ENCODE measurements around the gene ZACN. TPM values are rescaled to one million over a fixed set of nuclear protein-coding genes. Genes with fewer than 3 reads are reported as not detected.

ZACN gene
- polyA plus RNA-seq, 1 experiment: 0.05 TPM

DNA sequence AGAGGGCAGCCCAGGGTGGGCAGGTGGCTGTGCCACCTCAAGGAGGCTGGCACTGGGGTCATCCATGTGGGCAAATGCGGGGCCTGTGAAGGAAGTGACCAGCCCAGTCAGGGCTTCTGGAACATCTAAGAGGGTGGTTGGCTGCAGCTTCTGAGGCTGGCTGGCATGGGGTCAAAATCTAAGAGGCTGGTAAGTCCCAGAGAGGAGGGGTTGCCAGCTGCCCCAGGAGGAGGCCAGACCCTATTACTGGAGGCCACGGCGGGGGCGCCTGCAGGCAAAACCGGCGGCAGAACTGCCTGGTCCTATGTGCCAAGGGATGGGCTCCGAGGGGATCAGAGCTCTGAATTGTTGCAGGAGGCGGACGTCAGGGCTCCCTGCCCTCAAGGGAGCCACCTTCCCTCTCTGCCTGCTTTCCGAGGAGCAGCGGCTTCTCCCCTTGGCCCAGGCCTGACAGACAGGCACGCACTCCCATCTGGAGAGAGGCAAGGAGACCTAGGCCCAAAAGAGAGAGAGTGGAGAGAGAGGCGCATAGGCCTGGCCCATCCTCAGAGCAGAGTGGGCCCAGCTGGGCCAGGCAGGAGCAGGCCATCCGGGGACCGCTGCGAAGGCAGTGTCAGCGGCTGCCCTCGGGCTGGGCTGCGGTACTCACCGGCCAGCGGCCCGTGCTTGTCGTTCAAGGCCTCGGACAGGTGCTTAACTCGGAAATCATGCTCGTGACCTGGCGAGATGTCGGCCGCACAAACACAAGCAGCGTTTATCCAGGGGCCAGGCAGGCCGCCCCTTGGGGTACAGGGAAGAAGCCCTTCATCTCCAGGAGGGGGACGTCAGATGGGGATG, 10.9 kb downstream of the ZACN start:
- ChIA-PET CTCF (interaction anchor here (1.2 kb wide), 1 partner anchor 9 kb away, joined by 3 read pairs; no protein-coding TSS in a partner anchor), POLR2A (no interaction called here)
- DNase-seq (ENCODE audit: low read depth): no peak
- Histone ChIP-seq H3K27me3 (ENCODE audit: control insufficient read depth, insufficient read depth, low read length) (no peaks in the 10 kb centered on the region), H3K36me3 (ENCODE audit: control insufficient read depth, insufficient read depth, low read length) (peaks cover 67% of the 10 kb centered on the region), H3K4me3 (ENCODE audit: low read depth, low read length) (no peak overlapping the region)
- TF ChIP-seq, protein P1, sequence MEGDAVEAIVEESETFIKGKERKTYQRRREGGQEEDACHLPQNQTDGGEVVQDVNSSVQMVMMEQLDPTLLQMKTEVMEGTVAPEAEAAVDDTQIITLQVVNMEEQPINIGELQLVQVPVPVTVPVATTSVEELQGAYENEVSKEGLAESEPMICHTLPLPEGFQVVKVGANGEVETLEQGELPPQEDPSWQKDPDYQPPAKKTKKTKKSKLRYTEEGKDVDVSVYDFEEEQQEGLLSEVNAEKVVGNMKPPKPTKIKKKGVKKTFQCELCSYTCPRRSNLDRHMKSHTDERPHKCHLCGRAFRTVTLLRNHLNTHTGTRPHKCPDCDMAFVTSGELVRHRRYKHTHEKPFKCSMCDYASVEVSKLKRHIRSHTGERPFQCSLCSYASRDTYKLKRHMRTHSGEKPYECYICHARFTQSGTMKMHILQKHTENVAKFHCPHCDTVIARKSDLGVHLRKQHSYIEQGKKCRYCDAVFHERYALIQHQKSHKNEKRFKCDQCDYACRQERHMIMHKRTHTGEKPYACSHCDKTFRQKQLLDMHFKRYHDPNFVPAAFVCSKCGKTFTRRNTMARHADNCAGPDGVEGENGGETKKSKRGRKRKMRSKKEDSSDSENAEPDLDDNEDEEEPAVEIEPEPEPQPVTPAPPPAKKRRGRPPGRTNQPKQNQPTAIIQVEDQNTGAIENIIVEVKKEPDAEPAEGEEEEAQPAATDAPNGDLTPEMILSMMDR (IDR thresholded peaks at IDR 0.05; ENCODE audit: insufficient read depth, low read depth, low read length): no peak

GRCh38 chr17:76090517-76091129, 11.6 kb downstream of the ZACN start:
- no peaks in the 10 kb centered on the region for H3K27me3 ChIP-seq (ENCODE audit: control insufficient read depth, insufficient read depth, low read length)
- DNase-seq (ENCODE audit: low read depth): no peak
- ChIA-PET POLR2A (no interaction called here), CTCF (no interaction called here)
- H3K4me3 ChIP-seq (ENCODE audit: low read depth, low read length): no peak overlapping the region
- H3K36me3 ChIP-seq (ENCODE audit: control insufficient read depth, insufficient read depth, low read length): peaks cover 61% of the 10 kb centered on the region
- TF ChIP-seq, protein P1 (IDR thresholded peaks at IDR 0.05; ENCODE audit: insufficient read depth, low read depth, low read length): no peak

DNA sequence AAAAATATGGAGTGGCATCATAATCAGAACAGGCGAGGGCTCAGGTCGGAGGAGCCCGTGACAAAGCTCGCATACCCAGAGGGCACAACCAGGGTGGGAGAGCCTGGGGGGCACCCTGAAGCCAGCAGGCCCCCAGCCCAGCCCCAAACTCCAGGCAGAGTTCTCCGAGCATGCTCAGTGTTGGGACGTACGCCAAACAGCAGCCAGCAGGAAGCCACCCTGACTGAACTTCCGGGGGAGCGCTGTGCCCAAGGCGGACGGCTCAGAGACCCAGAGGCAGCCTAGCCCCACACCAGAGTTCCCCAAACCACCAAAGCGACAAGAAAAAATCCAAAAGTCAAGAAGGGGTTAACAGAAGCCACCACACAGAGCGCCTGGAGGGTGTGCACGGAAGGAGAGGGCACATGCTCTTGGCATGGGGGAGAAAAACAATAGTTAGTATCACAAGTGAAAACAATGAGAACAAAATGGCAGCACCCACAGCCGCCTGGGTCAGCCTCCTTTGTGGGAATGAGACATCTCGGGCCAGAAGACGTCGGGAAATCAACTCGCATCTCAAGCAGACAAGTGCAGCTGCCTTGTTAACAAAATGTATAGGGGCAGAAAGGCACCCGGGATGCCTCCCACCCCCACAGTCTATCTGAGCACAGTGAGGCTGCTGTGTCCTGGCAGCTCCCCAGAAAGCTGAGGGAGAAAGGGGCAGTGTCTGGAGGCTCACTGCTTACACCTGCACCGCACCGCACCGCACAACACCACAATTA, 12.7 kb downstream of the ZACN start:
- Histone ChIP-seq H3K4me3 (ENCODE audit: low read depth, low read length) (no peak overlapping the region), H3K27me3 (ENCODE audit: control insufficient read depth, insufficient read depth, low read length) (no peaks in the 10 kb centered on the region), H3K36me3 (ENCODE audit: control insufficient read depth, insufficient read depth, low read length) (peaks cover 60% of the 10 kb centered on the region)
- CTCF ChIA-PET: interaction anchor here (0.8 to 1.3 kb wide), 2 partner anchors 188 to 293 kb away, joined by 3 to 4 read pairs; partner anchors contain the start of gene SPHK1
- POLR2A ChIA-PET: no interaction called here
- TF ChIP-seq, protein P1 (IDR thresholded peaks at IDR 0.05; ENCODE audit: insufficient read depth, low read depth, low read length): no peak
- DNase-seq (ENCODE audit: low read depth): no peak

DNA sequence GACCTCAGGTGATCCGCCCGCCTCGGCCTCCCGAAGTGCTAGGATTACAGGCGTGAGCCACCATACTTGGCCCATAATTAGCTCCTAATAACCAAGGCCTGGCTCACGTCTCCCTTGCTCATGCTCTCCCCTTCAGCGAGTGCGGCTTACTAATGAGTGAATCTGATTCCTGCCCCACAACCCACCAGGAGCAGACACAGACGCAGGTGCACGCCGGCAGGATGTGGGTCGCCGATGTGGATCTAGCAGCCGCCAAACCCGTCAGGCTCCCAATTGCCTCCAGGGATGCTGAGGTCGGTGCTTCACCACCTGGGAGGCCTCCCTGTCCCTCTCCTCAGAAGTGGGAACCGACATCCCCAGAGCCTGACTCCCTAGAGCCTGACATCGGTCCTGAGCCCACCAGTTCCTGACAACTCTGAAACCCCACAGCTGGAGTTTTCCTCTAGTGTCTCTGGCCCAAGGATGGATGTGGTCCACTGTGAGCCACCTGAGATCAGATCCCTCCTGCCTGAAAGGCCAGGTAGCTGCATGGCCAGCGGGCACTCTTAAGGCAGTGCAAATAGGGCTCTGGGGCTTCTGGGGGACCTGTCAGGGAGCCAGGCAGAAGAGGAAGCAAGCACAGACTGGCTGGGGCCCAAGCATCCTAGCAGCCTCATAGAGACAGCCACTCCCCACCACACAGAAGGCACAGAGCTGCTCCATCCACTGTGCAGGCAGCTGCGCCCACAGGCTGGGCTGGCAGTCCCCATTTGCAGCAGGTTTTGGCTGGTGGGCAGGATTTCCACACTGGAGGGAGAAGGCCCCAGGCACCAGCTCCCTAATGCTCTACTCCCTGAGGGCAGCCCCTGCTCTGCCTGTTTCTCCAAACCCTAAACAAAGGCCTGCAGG, 13.8 kb downstream of the ZACN start:
- TF ChIP-seq, protein P1 (IDR thresholded peaks at IDR 0.05; ENCODE audit: insufficient read depth, low read depth, low read length): no peak
- Histone ChIP-seq H3K36me3 (ENCODE audit: control insufficient read depth, insufficient read depth, low read length) (peaks cover 53% of the 10 kb centered on the region), H3K27me3 (ENCODE audit: control insufficient read depth, insufficient read depth, low read length) (no peaks in the 10 kb centered on the region), H3K4me3 (ENCODE audit: low read depth, low read length) (no peak overlapping the region)
- ChIA-PET CTCF (interaction anchor here (0.8 to 1.3 kb wide), 3 partner anchors 11 to 292 kb away, joined by 3 to 4 read pairs (median 4); partner anchors contain the start of genes EXOC7 and SPHK1), POLR2A (no interaction called here)
- no peak for DNase-seq (ENCODE audit: low read depth)

Measured in BJ (cell line).